ENCODE measurements around the gene RMDN2.
"Not testable (repeated sequence)": the region's sequence is repeated elsewhere in the genome, so short reads cannot be mapped to it uniquely, and the experiment has no call there.

The RMDN2 gene

DNA sequence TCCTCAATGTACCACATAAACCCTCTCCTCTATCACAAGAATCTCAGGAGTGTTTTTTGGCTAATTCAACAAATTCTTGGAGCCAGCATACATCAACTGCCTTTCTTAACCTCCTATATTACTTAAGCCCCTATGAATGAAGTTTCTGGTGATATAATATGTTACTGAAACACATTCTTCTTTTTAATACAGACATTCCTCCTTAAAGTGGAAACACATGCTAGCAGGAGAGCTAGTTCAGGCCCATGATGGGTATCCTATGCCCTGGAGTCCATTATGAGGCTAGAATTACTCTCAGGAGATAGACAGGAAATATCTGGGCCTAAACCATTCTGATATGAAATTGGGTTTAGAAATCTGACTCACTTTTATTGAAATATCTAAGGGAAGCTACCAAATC, 26.6 kb upstream of the RMDN2 start:
- no peak for DNase-seq

DNA sequence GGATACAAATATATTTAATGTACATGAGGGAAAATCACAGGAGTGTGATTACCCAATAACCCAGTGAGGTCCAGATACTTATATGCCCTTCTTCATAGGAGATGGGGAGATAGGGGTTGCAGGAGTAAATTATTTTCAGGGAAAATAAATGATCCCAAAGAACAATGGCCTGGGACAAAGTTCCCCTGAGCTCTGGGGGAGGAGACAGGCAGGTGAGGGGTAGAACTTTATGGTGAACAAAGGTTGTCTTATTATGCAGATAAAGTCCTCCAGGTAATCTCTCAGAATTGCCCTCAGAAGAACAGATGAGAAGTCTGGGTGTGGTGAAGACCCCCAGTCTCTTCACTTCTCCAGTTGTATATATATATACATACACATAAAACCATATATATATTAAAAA, 22.1 kb upstream of the RMDN2 start:
- DNase-seq, result no peak

DNA sequence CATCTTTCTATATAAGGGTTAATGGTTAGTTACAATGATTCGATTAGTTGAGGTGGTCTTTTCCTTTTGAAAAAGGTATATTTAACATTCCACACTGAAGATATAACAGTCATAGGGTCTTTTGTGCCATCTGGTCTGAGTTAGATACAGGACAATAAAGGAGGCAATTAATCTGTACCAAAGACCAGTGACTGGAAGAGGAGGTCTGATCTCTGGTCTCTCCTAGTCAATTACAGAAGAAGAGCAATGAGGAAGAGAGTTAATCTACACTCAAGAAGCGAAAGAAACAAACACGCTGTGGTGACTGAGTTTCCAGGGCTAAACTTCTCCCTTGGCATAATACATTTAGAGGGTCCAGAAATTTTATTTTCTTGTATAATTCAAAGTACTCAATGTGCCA, 20.7 kb upstream of the RMDN2 start:
- no peak for DNase-seq

DNA sequence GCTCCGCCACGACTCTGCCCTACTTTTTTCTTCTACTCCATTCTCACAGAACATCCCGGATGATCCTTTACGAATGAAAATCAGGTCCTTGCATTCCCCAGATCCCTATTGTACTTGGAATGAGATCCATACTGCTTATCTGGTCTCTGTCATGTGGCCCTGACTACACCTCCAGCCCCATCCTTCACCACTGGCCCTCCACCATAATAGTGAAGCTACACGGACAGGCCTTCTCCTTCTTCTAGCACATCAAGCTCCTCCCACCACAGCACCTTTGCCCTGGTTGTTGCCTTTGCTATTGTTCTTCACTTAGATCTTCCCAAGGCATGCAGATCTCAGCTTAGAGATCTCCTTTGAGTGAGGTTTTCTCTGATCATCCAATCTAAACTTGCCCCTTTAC, 20.1 kb upstream of the RMDN2 start:
- no peak for DNase-seq

DNA sequence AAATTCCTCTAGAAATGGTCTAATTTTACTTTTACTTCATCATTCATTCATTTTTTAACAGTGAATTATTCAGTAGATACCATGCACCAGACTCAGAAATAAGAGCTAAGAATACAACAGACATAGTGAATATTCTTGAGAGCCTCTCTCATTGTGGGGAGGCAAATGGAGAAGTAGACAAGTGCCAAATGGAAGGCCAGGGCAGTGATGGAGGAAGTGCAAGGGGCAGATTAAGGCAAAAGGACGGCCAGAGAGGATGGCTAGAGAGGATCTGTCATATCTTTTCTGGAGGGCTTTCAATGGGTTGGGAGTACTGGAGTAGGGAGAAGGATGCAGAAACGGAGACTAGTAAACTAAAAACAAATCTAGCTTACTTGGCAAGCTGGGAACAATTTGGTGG, 19.0 kb upstream of the RMDN2 start:
- no peak for DNase-seq

DNA sequence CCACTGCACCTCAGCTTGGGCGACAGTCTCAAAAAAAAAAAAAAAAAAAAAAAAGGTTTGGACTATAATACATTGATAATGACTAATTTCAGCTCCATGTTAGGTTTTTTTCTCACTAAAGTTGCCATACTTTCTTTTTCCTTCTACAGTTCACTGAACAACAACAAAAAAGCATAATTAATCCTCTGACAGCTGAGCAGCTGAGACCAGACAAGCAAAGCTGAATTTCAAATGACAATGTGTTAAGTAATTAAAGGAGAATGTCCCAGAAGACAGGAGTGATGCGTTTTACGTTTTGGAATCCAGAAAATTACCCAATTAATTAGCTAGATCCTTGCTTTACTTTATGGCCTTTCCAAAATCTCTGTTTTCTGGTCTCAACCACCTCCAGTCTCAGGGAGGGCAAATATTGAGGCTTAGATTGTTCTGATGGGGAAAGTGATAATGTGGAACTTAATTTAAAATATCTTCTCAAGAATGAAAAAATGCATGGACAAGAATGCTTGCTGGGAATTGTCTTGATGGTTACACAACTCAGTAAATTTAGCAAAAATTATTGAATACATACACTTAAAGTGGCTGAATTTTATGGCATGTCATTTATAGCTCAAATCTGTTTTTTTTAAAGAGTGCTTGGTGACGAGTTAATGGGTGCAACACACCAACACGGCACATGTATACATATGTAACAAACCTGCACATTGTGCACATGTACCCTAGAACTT, 17.4 kb upstream of the RMDN2 start:
- no peak for DNase-seq

DNA sequence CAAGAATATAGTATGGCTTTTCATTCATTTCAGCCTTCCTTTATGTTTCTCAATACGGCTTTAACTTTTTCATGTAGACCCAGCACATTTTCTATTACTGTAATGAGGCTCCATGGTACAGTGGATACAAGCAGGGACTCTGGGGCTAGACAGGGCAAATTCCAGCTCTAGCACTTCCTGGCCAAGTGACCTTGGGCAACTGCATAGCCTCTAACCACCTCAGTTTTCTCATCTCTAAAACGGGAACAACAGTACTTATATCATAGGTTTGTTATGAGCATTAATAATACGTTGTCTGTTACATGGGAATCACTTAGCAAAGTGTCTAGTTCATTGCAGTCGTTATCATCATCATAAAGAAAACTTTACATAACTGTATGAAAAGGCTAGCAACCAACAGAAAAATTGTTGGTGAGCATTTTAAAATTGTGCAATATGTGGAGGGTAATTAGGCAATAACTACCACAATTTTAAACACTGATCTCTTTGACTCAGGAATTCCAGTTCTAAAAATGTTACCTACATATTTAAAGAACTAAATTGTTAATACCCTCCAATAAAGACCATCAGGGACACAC, 13.7 kb upstream of the RMDN2 start:
- no peak for DNase-seq

DNA sequence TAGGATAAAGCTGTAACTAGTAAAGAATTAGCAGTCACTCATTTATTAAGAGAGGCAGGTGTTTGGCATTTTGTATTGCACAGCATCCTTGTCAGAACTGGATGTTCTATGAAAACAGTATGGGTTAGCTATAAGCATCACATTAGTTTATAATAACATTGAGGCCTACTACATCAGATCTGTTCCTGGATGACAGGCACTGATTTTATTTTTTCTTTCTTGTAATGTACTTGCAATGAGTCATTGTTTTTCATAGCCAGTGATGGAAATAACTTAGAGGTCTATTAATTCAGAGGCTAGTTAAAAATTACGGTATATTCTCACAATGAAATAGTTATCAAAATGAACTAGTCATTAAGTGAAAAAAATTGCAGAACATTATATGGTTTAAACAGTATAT, 13.0 kb upstream of the RMDN2 start:
- DNase-seq, result no peak

DNA sequence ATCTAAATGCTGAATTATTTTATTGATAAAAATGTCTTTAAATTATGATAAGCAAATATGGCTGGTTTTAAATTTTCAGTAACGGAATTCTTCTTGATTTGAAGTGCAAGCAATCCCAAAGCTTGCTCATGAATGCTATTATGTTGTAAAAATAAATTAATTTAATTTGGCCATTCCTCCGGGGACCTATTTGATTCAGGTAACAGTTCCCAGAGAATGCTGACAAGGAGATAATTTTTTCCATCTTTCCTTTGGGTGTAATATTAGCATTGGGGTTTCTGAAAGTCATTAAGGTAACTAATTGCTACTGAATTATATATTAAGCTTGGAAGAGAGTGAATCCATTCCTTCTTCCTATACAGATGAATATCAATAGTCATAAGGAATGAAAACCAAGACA, 12.5 kb upstream of the RMDN2 start:
- DNase-seq, result no peak

DNA sequence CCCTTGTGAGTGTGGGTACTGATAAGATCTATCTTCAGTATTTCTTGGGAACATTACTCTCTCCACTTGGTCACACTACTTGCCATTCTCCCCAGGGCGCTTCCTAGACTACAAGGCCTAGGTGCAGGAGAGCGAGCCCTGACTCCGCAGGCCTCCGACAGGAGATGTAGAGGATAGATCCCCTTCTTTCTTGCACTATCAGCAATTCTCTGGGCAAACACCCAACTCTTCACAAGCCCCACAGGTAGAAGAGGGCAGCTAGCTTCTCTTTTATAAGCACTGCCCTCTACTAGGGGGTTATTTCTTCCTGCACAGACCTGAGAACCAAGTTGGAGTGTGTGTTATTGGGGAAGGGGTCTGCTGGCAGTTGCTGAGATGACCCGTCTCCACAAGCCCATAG, 10.7 kb upstream of the RMDN2 start:
- no peak for DNase-seq

DNA sequence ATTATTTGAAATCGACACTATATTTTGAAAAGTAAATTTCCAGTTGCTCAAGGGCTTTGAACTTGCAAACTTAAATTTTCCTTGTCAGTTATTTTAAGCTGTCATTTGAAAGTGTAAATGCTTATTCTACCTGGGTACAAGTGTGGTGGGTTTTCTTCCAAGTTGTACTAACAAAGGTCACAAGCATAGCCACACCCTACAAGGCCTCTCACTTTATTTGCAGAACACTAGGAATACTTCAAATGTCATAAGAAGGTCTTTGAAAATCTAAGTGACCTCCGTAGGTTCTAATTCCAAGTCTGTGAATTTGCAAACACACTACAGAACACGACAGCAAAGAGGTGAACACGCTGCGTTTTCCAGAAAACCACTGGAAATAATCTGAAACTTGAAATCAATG, 9.3 kb upstream of the RMDN2 start:
- no peak for DNase-seq

DNA sequence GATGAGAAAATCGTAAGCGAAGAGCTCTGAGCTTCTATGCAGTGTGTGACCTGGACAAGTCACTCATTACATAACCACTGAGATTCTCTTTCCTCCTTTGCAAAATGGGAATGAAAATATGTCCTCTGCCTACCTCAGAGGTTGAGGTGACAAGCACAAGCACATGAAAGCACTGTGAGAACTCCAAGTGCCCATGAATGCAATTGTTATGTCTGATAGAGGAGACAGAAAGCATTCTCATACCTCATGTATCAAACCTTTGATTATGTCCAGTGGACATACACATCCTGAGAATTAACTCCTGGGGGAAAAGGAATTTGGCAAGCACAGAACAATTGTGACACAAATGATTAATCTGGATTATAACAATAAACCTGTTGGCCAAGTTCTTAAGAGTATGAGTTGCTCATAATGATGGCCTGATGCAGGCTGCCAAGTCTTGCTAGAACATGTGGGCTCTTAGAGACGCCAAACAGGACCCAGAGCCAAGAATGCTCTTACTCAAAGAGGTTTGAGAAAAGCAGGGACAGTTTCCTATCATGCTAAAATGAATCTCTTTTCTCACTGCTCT, 8.5 kb upstream of the RMDN2 start:
- no peak for DNase-seq

DNA sequence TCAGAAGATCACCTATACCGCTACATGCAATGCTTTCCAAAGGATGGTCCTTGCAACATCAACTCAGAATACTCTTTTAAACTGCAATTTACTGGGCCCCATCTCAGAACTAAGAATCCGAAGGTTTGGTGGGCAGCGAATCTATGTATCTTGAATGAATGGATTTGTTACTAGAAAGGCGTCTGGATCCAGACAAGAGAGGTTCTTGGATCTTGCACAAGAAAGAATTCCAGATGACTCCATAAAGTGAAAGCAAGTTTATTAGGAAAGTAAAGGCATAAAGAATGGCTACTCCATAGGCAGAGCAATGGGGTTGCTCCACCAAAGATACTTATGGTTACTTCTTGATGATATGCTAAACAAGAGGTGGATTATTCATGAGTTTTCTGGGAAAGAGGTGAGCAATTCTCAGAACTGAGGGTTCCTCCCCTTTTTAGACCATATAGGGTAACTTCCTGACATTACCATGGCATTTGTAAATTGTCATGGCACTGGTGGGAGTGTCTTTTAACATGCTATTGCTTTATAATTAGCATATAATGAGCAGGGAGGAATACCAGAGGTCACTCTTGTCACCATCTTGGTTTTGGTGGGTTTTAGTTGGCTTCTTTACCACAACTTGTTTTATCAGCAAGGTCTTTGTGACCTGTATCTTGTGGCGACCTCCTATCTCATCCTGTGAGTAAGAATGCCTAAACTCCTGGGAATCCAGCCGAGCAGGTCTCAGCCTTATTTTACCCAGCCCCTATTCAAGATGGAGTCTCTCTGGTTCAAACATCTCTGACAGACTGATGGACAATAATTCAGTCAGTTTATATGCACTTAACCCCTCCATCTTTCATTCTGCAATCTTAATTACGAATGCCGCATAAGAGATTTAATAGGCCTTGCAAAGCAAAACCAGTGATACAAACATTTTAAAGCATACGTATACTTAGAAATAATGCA, 7.5 kb upstream of the RMDN2 start:
- DNase-seq, result no peak

DNA sequence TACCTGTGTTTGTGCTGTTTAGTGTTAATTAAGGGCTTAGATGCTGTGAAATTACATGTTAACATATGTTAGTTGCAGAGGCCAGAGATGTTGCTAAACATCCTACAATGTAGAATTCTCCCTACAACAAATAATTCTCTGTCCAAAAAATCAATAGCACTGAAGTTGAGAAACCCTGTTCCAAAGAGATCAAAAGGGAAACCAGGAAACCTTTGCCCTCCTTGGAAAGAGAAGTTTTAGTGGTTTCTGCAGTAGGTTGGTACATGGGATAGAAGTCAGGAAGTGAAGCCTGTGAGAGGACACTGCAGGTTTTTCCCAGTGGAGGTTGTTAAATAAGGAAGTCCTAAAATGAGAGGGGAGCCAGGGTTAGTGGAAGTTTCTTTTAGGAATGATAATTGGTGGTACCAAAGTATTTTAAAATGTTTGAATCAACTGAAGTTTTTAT, 6.3 kb upstream of the RMDN2 start:
- DNase-seq, result no peak

DNA sequence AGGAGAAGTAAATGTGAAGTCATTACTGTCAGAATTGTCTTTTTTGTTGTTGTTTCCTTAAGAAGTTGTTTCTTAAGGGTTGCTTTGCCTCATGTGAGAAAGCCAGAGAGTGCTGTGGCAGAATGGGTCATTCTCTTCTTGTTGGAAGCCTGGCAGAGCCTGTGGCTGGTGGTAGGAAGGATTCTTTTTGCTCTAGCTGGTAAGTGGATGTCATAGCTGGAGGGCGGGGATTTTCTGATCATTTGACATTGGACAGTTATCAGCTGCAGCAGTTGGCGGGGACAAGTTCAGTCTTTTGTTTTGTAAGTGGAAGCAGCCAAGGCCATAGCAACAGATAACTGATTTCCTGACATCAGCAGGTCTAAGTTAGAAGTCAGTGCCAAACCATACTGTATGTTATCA, 5.5 kb upstream of the RMDN2 start:
- no peak for DNase-seq

DNA sequence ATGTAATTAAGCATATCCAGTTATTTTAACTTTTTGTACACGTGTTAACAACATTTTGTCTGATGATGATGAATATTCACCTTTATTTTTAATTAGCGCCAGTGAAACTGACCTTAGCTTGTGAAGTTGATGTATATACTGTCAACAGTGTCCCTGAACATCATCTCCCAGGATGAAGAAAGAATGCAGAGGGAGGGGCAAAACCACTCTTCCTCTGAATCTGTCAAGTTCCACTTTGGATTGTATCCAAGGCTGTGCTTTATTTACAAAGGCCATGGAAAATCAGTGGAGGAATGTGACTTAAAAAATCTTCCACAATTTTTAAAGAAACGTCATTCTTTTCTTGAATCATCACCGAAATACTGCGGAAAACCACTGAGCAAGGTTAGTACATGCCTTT, 4.5 kb upstream of the RMDN2 start:
- no peak for DNase-seq

DNA sequence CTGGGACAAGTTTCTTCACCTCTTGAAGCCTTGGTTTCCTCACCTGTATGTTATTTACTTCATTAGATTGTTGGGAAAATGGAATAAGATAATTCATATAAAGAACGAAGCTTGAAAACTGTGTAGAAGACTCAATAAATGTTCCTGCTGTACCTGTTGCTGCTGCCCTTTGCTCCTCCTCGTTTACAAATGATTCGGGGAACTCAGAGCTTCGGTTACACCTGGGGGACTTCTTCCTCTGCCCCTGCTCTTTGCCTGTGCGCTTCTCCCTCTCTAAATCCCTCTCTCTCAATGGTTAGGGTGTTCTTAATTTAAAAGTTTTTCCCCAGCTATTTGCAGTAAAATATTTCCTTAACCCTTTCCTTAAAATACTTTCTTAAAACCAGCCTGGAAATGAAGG, 3.3 kb upstream of the RMDN2 start:
- DNase-seq, result no peak

DNA sequence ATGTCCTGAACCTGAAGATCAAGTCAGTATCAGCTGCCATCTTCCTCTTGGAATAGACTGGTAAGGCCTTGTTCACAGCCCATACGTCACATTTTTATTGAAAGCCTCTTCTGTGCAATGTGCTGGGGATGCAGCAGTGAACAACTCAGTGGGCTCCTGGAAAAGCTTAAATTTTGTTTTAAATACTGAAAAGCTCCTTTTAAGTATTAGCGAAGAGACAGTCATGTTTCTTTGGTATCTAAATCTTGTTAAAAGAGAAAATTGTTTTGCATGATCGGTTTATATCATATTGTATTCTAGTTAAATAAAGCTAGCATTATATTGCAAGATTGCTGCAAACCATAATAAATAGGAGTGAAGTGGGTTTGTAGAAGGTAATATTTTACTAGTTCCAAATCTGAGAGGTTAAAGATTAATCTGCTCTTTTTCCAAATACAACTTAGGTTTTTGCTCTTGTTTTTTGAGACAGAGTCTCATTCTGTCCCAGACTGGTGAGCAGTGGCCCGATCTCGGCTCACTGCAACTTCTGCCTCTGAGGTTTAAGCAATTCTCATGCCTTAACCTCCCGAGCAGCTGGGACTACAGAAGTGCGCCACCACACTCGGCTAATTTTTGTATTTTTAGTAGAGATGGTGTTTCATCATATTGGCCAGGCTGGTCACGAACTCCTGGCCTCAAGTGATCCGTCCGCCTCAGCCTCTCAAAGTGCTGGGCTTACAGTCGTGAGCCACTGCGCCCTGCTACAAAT, 1.6 kb upstream of the RMDN2 start:
- DNase-seq, result no peak

DNA sequence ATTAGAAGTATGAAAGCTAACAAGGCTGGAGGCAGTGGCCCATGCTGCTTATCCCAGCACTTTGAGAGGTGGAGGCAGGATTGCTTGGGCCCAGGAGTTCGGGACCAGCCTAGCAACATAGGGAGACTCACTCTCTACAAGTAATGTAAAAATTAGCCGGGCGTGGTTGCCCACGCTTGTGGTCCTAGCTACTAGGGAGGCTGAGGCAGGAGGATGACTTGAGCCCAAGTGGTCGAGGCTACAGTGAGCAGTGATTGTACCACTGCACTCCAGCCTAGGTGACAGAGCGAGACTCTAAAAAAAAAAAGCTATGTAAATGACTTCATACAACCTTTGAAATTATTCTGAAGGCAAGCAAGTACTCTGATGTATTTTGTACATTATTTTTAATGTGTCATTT, 1.5 kb downstream of the RMDN2 start:
- DNase-seq, result no peak

DNA sequence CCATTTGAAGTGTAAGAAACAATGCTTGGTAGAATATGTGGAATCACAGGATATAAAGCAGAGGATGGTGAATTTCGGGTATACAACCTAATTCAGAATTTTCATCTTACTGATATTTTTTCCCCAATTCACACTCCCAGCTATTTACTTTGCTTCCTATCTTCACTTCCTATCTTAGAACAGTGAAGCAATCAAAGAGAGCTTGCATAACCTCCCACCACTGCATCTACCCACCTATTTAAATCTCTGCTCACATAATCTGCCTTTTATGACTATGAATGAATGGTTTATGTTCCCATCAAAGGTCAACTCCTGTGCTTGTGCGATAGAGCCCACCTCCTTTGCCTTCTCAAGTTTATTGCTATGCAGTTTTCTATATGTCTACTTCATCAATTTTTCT, 3.3 kb downstream of the RMDN2 start:
- DNase-seq, result no peak

DNA sequence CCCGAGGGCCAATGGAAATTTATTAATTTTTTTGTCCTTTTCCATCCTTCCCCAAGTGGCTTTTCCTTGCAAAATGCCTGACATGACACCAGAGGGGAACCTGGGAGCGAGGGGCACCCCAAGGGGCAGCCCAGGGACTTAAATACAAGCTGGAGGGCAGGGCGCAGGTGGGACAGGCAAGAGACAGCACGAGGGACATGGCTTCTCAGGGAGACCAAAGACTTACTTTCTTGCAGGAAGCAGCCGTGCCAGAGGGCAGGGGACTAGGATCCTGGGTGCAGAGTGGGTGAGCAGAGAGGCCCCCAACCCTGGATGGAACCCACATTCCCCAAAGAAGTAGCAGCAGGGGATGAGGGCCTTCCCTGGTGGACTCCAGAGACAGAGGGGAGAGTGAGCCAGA, 5.3 kb downstream of the RMDN2 start:
- DNase-seq, result not testable (repeated sequence)

DNA sequence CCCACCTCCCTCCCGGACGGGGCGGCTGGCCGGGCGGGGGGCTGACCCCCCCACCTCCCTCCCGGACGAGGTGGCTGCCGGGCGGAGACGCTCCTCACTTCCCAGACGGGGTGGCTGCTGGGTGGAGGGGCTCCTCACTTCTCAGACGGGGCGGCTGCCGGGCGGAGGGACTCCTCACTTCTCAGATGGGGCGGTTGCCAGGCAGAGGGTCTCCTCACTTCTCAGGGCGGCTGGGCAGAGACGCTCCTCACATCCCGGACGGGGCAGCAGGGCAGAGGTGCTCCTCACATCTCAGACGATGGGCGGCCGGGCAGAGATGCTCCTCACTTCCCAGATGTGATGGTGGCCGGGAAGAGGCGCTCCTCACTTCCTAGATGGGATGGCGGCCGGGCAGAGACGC, 7.8 kb downstream of the RMDN2 start:
- not testable (repeated sequence) for DNase-seq
